ENCODE results near the gene TDRD1.

GRCh38 chr10:114172776-114173602, 6.2 kb upstream of the TDRD1 start:
- TF ChIP-seq CTCF (IDR thresholded peaks at IDR 0.05) (no peak), POLR2A (IDR thresholded peaks at IDR 0.05) (no peak)

All from body of pancreas (tissue), 4 donors.